A549 (cell line): ENCODE results near the gene CHD6. TPM values are rescaled to one million over a fixed set of nuclear protein-coding genes. Genes with fewer than 3 reads are reported as not detected.

ENCODE experiments used
- ATAC-seq, 2 experiments: fragments of 200-7000 bp in 1 of 2; fragments of >200 bp in 1 of 2; cut with Nextera tagmentation in 1 of 2; cut with Tn5 transposase in 1 of 2; 3 replicates each; pipeline versions ENCODE4 v1.8.0 to v1.9.1; 2018 to 2020; ENCODE audit warnings: mild to moderate bottlenecking in 1 of 2, moderate library complexity in 1 of 2
- CTCF ChIA-PET: fragments of 300-600 bp; sonication (Branson Sonifier 250); formaldehyde crosslinking; extraction: SDS; loops from one replicate; lab custom pipeline; 2021; ENCODE audit warnings: antibody characterized with exemption, inconsistent platforms; lab: Yijun Ruan, JAX
- POLR2A ChIA-PET: fragments of 350-600 bp; formaldehyde crosslinking; extraction: SDS; loops from one replicate; lab custom pipeline; 2021; ENCODE audit warnings: antibody characterized with exemption, inconsistent platforms; lab: Yijun Ruan, JAX
- DNase-seq, 2 experiments: peaks; one replicate each; pipeline versions ENCODE4 v3.0.0 to v3.0.0-alpha.2; 2011 to 2016; ENCODE audit warnings: low read depth in 1 of 2, low spot score in 1 of 2
- FAIRE-seq: peaks from 2 replicates; lab custom pipeline; 2011; peaks lifted over from hg19 to GRCh38; lab: Jason Lieb, UNC
- H3K27ac ChIP-seq, 2 experiments: fragments of >200 bp; sonication (Bioruptor Twin); formaldehyde crosslinking; 3 replicates each; pipeline ENCODE4 v1.5.1; 2016 to 2017
- H3K4me1 ChIP-seq: fragments of >200 bp; sonication (Bioruptor Twin); formaldehyde crosslinking; 3 replicates; pipeline ENCODE4 v1.6.1; 2016
- H3K4me2 ChIP-seq: fragments of >200 bp; sonication (Bioruptor Twin); formaldehyde crosslinking; 3 replicates; pipeline ENCODE4 v1.6.1; 2016
- H3K4me3 ChIP-seq: fragments of >200 bp; sonication (Bioruptor Twin); formaldehyde crosslinking; 3 replicates; pipeline ENCODE4 v1.5.1; 2016
- H3K9me3 ChIP-seq: fragments of >200 bp; sonication (Bioruptor Twin); formaldehyde crosslinking; 3 replicates; pipeline ENCODE4 v1.6.1; 2016
- BCL3 ChIP-seq: fragments of >200 bp; sonication (Bioruptor Twin); formaldehyde crosslinking; IDR thresholded peaks from 3 replicates; pipeline ENCODE4 v1.6.1; 2016
- BHLHE40 ChIP-seq: IDR thresholded peaks from 2 replicates; pipeline ENCODE4 v1.6.1; 2012; ENCODE audit warnings: low read depth, low read length, inconsistent platforms
- EHMT2 ChIP-seq: fragments of 200-600 bp; sonication (generic); IDR thresholded peaks from 2 replicates; pipeline ENCODE4 v1.6.1; 2016; ENCODE audit warnings: antibody characterized with exemption, low read depth, mild to moderate bottlenecking, moderate library complexity
- FOSL2 ChIP-seq, 2 experiments: fragments of 450-650 bp in 1 of 2; fragments of >200 bp in 1 of 2; sonication (Bioruptor Twin) in 1 of 2; formaldehyde crosslinking; IDR thresholded peaks; 2 replicates each; pipeline versions ENCODE4 v1.5.0 to v1.6.1; 2016 to 2020; ENCODE audit warnings: mild to moderate bottlenecking in 1 of 2, moderate library complexity in 1 of 2
- FOXS1 ChIP-seq: fragments of 250-450 bp; sonication (Bioruptor Pico); IDR thresholded peaks from 2 replicates; pipeline ENCODE4 v1.5.0; 2020; ENCODE audit warnings: mild to moderate bottlenecking, moderate library complexity
- GATA3 ChIP-seq: IDR thresholded peaks from 2 replicates; pipeline ENCODE4 v1.6.1; 2012; ENCODE audit warnings: borderline replicate concordance
- HEYL ChIP-seq: fragments of 250-450 bp; sonication (Bioruptor Pico); IDR thresholded peaks from 2 replicates; pipeline ENCODE4 v1.8.0; 2021; ENCODE audit warnings: mild to moderate bottlenecking, moderate library complexity
- HMGXB4 ChIP-seq: fragments of 250-450 bp; sonication (Bioruptor Pico); IDR thresholded peaks from 2 replicates; pipeline ENCODE4 v1.5.0; 2021; ENCODE audit warnings: mild to moderate bottlenecking, moderate library complexity, borderline replicate concordance
- HOXB13 ChIP-seq: fragments of 250-450 bp; sonication (Bioruptor Pico); IDR thresholded peaks from 2 replicates; pipeline ENCODE4 v1.5.0; 2020; ENCODE audit warnings: low read depth, mild to moderate bottlenecking, moderate library complexity
- JUN ChIP-seq, 2 experiments: fragments of >200 bp; sonication (Bioruptor Twin); formaldehyde crosslinking; IDR thresholded peaks; 2 replicates in 1 of 2; 3 replicates in 1 of 2; pipeline ENCODE4 v1.6.1; 2016 to 2017
- MAX ChIP-seq: IDR thresholded peaks from 2 replicates; pipeline ENCODE4 v1.6.1; 2012
- NFE2L2 ChIP-seq: fragments of 150-350 bp; conservative IDR thresholded peaks from 2 replicates; pipeline ENCODE4 v1.6.1; 2014; ENCODE audit warnings: low read length
- NPAS2 ChIP-seq: fragments of 250-450 bp; sonication (Bioruptor Pico); IDR thresholded peaks from 2 replicates; pipeline ENCODE4 v1.8.0; 2022; ENCODE audit warnings: mild to moderate bottlenecking, moderate library complexity, borderline replicate concordance
- PHF8 ChIP-seq: fragments of 200-600 bp; sonication (generic); IDR thresholded peaks from 2 replicates; pipeline ENCODE4 v1.6.1; 2016; ENCODE audit warnings: low read depth, mild to moderate bottlenecking, antibody characterized with exemption, moderate library complexity, borderline replicate concordance
- POLR2A ChIP-seq: IDR thresholded peaks from 2 replicates; pipeline ENCODE4 v1.6.1; 2012; ENCODE audit warnings: mild to moderate bottlenecking, low read length
- POLR2AphosphoS2 ChIP-seq: conservative IDR thresholded peaks from 2 replicates; pipeline ENCODE4 v1.6.1; 2012; ENCODE audit warnings: low read length, improper control_type of control experiment, inconsistent platforms
- RARB ChIP-seq: fragments of 250-450 bp; sonication (Bioruptor Pico); IDR thresholded peaks from 2 replicates; pipeline ENCODE4 v1.8.0; 2021; ENCODE audit warnings: mild to moderate bottlenecking, moderate library complexity
- RCOR1 ChIP-seq: fragments of 150-350 bp; IDR thresholded peaks from 2 replicates; pipeline ENCODE4 v1.6.1; 2014; ENCODE audit warnings: antibody characterized with exemption, low read length, low read depth
- SREBF2 ChIP-seq: fragments of 450-650 bp; IDR thresholded peaks from 2 replicates; pipeline ENCODE4 v1.6.1; 2014; ENCODE audit warnings: mild to moderate bottlenecking, moderate library complexity
- ZC3H11A ChIP-seq: fragments of 450-650 bp; IDR thresholded peaks from 2 replicates; pipeline ENCODE4 v1.6.1; 2014; ENCODE audit warnings: antibody characterized with exemption, mild to moderate bottlenecking
- ZSCAN20 ChIP-seq: fragments of 250-450 bp; sonication (Bioruptor Pico); IDR thresholded peaks from 2 replicates; pipeline ENCODE4 v1.8.0; 2022; ENCODE audit warnings: mild to moderate bottlenecking, moderate library complexity
- WGBS: methylation state at CpG from one replicate; pipeline ENCODE4 v1.1.6; 2017; ENCODE audit errors: missing lambda C conversion rate; 5-methylcytosine and 5-hydroxymethylcytosine counted together
- polyA plus RNA-seq, 4 experiments: library from polyadenylated mRNA; depleted of rRNA in 3 of 4; stranded (reverse); fragments of >200 nt; fragmentation: RNase III in 1 of 4; extraction: RNeasy Plus Mini Kit Qiagen cat#74134 plus additional on column Dnase treatment in 1 of 4; gene quantifications; 2 replicates in 3 of 4; 3 replicates in 1 of 4; pipeline ENCODE4 v1.2.3, GENCODE V29; 2011 to 2017
- TF ChIP-seq, protein P1 (sequence below): fragments of 250-450 bp; sonication (Bioruptor Pico); IDR thresholded peaks from 2 replicates; pipeline ENCODE4 v1.5.0; 2020; ENCODE audit warnings: low read depth, mild to moderate bottlenecking, moderate library complexity
- TF ChIP-seq, protein P2 (sequence below): IDR thresholded peaks from 2 replicates; pipeline ENCODE4 v1.6.1; 2012
- TF ChIP-seq, protein P3 (sequence below): fragments of 450-650 bp; IDR thresholded peaks from 2 replicates; pipeline ENCODE4 v1.6.1; 2014; ENCODE audit warnings: antibody characterized with exemption

CHD6 gene
- polyA plus RNA-seq, 2 of the 4 experiments (the other 2 are of a cell fraction), result 8.2 to 22.6 TPM

DNA sequence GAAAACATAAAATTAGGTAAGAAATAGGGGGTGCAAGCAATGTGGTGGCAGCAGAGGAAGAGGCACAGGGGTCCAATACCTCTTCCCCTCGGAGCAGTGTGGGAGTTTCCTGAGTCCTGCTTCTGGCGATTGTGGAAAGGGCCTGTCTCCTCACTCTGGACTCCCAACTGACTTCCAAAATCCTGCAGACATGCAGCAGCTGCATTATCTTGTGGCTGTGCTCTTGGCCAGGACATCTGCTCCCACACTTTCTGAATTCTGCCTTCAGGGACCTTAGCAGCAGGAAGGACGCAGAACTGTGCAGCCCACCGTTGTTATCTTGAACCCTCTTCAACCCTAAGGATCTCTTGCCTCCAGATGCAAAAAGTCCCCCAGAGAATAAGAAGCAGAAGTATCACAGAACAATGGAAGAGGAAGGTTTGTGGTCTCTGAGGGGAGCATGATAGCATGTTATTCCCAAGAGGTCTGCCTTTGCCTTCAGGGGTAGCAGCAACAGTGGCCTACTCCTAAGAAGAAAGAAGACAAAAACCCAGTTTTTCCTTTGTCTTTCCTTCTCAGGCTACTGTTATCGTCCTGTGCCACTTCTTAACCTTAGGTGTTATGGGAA lies 149.1 kb downstream of the CHD6 start:
- POLR2A ChIA-PET, result no interaction called here
- Histone ChIP-seq H3K4me3 (no peak overlapping the region), H3K4me2 (no peak overlapping the region)
- TF ChIP-seq HOXB13 (CRISPR knock-in tag), result no peak
- no peak for TF ChIP-seq EHMT2
- no peak for TF ChIP-seq BCL3
- TF ChIP-seq FOSL2 (IDR thresholded peaks at IDR 0.05), result no peak
- no peak for TF ChIP-seq FOSL2 (CRISPR knock-in tag; IDR thresholded peaks at IDR 0.05)
- TF ChIP-seq MAX, result no peak
- TF ChIP-seq NFE2L2, result no peak
- no peak for TF ChIP-seq RARB (CRISPR knock-in tag)
- TF ChIP-seq, all 56 proteins: peak for 0
- H3K27ac ChIP-seq, result no peak overlapping the region
- FAIRE-seq (no peak), DNase-seq (no peak), ATAC-seq (no peak)
- H3K9me3 ChIP-seq, result no peaks in the 10 kb centered on the region
- H3K4me1 ChIP-seq, result no peaks in the 10 kb centered on the region
- CTCF ChIA-PET, result no interaction called here
- WGBS, result 95% methylated on average over 5 of the region's 5 CpGs

DNA sequence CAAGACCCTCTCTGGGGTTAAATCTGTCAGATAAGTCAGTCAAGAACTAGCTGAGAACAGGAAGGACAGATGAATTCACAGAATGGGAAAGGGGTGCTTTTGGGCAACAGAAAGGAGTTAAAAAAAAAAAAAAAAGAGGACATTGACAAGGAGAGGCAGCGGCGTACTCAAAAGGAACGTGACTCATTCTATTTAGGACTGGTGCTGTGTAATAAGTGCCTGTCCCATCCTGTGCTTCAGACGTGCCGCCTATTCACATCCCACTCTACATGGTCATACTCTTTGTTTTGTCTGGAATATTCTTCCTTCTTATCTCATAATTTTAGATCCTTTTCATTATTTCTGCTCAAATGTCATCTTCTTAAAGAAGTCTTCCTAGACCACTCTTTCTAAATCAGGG lies 150.5 kb downstream of the CHD6 start:
- DNase-seq, result no peak
- CTCF ChIA-PET, result no interaction called here
- Histone ChIP-seq H3K4me2 (no peak overlapping the region), H3K4me3 (no peak overlapping the region), H3K4me1 (no peaks in the 10 kb centered on the region), H3K9me3 (no peaks in the 10 kb centered on the region)
- 94% methylated on average over 5 of the region's 5 CpGs for WGBS
- POLR2A ChIA-PET, result no interaction called here
- FAIRE-seq, result no peak
- ATAC-seq, result no peak
- TF ChIP-seq RCOR1, result no peak
- no peak for TF ChIP-seq ZSCAN20 (CRISPR knock-in tag)
- no peak for TF ChIP-seq HEYL (CRISPR knock-in tag)
- TF ChIP-seq FOXS1 (CRISPR knock-in tag), result no peak
- TF ChIP-seq JUN (IDR thresholded peaks at IDR 0.05), result no peak
- TF ChIP-seq, protein P1, sequence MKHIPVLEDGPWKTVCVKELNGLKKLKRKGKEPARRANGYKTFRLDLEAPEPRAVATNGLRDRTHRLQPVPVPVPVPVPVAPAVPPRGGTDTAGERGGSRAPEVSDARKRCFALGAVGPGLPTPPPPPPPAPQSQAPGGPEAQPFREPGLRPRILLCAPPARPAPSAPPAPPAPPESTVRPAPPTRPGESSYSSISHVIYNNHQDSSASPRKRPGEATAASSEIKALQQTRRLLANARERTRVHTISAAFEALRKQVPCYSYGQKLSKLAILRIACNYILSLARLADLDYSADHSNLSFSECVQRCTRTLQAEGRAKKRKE, result no peak
- TF ChIP-seq NPAS2, result no peak
- TF ChIP-seq PHF8, result no peak
- TF ChIP-seq, protein P2, sequence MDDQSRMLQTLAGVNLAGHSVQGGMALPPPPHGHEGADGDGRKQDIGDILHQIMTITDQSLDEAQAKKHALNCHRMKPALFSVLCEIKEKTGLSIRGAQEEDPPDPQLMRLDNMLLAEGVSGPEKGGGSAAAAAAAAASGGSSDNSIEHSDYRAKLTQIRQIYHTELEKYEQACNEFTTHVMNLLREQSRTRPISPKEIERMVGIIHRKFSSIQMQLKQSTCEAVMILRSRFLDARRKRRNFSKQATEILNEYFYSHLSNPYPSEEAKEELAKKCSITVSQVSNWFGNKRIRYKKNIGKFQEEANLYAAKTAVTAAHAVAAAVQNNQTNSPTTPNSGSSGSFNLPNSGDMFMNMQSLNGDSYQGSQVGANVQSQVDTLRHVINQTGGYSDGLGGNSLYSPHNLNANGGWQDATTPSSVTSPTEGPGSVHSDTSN, result no peak
- no peak for TF ChIP-seq ZC3H11A
- no peak for TF ChIP-seq BHLHE40
- TF ChIP-seq GATA3, result no peak
- no peak for TF ChIP-seq RARB (CRISPR knock-in tag)
- no peak for TF ChIP-seq POLR2A
- TF ChIP-seq POLR2AphosphoS2, result no peak
- TF ChIP-seq HMGXB4 (CRISPR knock-in tag), result no peak
- no peak for TF ChIP-seq SREBF2
- TF ChIP-seq HOXB13 (CRISPR knock-in tag), result no peak
- TF ChIP-seq, protein P3, sequence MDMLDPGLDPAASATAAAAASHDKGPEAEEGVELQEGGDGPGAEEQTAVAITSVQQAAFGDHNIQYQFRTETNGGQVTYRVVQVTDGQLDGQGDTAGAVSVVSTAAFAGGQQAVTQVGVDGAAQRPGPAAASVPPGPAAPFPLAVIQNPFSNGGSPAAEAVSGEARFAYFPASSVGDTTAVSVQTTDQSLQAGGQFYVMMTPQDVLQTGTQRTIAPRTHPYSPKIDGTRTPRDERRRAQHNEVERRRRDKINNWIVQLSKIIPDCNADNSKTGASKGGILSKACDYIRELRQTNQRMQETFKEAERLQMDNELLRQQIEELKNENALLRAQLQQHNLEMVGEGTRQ, result no peak
- no peak for TF ChIP-seq BCL3
- TF ChIP-seq, all 56 proteins: peak for 0
- H3K27ac ChIP-seq, result no peak overlapping the region
